Measurements from ENCODE around the gene CD63.
"Not testable (repeated sequence)": the region's sequence is repeated elsewhere in the genome, so short reads cannot be mapped to it uniquely, and the experiment has no call there.

CD63 gene, protein sequence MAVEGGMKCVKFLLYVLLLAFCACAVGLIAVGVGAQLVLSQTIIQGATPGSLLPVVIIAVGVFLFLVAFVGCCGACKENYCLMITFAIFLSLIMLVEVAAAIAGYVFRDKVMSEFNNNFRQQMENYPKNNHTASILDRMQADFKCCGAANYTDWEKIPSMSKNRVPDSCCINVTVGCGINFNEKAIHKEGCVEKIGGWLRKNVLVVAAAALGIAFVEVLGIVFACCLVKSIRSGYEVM

GRCh38 chr12:55728939-55729818 lies at the start of gene CD63:
Gene CD63, minus strand, starts transcription at chr12:55729009. Its CDS starts 668 bp downstream, at chr12:55728341.
- DNase-seq (ENCODE audit: low read depth in 2 of 3, low spot score in 2 of 3): peak; percentile 65 to 73 (median 66)

- no peak for DNase-seq (ENCODE audit: low read depth in 2 of 3, low spot score in 2 of 3)
These were observed 49.0 kb upstream of the CD63 start for GRCh38 chr12:55777856-55778255.

DNA sequence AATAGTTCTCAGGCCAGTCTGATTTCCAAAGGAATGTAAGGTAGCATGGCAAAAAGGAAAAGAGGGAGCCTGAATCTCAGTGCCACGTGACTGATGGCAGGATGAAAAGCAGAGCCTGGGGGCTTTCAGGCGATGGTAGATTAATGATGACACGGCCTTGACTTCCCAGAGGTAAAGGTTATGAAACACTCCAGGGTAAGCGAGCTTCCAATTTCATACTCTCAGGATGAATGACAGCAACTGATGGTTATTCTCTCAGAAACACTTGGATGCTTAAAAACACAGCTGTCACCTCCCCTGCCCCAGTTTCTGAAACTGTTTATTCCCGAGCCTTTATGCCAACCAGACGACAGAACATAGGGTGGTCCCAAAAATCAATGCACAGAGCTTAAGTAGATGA lies 42.9 kb upstream of the CD63 start:
- no peak for DNase-seq (ENCODE audit: low read depth in 2 of 3, low spot score in 2 of 3)

DNA sequence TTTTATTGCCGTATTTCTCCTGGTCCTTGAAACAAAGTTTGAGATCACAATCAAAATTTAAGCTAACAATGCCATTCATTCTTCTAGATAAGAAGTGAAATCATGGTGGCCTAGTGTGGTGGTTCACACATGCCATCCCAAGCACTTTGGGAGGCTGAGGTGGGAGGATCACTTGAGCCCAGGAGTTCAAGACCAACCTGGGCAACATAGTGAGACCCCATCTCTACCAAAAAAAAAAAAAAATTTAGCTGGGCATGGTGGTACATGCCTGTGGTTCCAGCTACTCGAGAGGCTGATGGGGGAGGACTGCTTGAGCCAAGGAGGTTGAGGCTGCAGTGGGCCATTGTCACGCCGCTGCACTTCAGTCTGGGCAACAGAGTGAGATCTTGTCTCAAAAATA lies 38.3 kb upstream of the CD63 start:
- no peak for DNase-seq (ENCODE audit: low read depth in 2 of 3, low spot score in 2 of 3)

DNA sequence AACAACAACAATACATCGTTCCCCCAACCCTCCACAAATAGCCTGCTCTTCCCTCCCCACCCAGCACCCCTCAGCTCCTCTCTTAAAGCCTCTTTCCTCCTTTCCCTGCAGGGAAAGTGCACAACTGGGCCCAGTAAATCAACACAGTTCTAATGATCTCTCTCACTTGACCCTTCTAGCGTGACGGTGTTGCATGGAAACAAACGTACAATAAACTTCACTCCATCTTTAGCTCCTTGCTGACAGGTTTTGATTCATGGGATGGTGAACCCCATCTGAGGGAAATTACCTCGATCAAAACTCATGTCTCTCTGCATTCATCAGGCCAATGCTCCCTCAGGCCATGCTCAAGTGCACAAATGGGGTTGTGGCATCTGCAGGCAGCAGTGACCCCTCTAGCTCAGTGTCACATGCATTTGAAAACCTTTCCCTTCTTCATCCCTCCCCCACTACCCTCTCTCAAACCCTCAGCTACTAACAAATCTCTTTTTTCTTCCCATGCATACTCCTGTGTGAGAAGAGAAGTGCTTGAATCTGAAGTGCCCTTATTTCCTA lies 37.0 kb upstream of the CD63 start:
- no peak for DNase-seq (ENCODE audit: low read depth in 2 of 3, low spot score in 2 of 3)

DNA sequence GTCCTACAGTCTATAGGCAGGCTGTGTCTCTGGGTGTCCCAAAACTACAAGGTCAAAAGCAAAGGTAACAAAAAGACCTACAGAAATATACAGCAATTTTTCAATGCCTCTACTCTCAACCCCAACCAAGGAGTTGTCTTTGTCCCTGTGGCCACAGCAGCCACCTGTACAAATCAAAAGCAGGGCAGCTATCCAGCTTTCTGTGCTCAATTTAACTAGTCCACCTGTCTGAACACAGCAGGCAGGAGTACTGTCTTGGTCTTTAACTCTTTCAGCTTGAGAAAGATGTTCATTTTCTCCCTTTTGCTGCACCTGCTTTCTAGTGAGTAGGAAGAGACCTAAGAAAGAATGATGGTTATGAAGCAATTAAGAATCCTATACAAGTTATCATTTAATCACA lies 33.8 kb upstream of the CD63 start:
- DNase-seq (ENCODE audit: low read depth in 2 of 3, low spot score in 2 of 3): no peak

- DNase-seq (ENCODE audit: low read depth in 2 of 3, low spot score in 2 of 3): peak in 1 of 3 experiments; percentile 25
These were observed 31.9 kb upstream of the CD63 start for GRCh38 chr12:55760663-55761062.

DNA sequence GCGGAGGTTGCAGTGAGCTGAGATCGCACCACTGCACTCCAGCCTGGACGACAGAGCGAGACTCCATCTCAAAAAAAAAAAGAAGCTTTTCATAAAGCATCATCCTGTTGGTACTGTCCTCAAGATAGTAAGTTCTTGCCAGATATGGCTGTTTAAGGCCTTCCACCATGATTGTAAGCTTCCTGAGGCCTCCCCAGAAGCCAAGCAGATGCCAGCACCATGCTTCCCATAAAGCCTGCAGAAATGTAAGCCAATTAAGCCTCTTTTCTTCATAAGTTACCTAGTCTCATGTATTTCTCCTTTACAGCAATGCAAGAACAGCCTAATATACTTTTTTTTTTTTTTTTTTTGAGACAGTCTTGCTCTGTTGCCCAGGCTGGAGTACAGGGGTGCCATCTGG lies 29.8 kb upstream of the CD63 start:
- not testable (repeated sequence) for DNase-seq (ENCODE audit: low read depth in 2 of 3, low spot score in 2 of 3)

- DNase-seq (ENCODE audit: low read depth in 2 of 3, low spot score in 2 of 3): no peak
These were observed 28.9 kb upstream of the CD63 start for GRCh38 chr12:55757701-55758100.

GRCh38 chr12:55755246-55755645 lies 26.4 kb upstream of the CD63 start:
- no peak for DNase-seq (ENCODE audit: low read depth in 2 of 3, low spot score in 2 of 3)

DNA sequence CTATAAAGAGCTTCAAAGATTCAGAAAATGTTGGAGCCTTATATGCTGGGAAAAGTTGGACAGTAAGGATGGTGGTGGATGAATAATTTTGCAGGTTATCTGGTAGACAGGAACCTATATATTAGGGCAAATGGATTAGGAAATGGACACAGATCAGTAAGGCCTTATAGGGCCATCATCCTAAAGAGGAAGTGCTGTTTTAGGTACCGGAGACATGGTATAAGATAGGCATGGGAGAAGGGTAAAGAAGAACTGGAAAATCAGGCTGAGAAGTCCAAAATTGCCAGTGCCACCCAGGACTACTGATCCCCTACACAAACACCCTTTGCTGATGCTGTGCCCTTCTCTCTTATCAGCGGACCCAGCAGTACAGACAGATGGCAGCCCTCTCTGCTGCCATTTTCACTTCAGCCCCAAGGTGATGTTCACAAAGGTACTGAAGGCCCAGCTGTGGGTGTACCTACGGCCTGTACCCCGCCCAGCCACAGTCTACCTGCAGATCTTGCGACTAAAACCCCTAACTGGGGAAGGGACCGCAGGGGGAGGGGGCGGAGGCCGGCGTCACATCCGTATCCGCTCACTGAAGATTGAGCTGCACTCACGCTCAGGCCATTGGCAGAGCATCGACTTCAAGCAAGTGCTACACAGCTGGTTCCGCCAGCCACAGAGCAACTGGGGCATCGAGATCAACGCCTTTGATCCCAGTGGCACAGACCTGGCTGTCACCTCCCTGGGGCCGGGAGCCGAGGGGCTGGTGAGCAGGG lies 19.6 kb upstream of the CD63 start:
- no peak for DNase-seq (ENCODE audit: low read depth in 2 of 3, low spot score in 2 of 3)

DNA sequence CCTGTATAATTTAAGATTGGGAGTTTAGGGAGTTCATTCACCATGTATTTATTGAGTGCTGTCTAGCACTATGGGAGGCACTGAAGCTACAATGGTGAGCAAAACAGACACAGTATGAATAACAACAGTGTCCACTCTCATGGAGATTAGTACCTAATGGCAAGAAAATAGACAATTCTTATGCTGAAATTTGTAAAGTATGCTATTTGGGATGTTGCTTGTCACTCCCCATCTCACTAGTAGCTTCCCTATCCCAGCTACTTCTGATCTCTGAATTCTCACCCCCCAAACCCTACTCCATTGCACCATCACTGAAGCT lies 18.1 kb upstream of the CD63 start:
- DNase-seq (ENCODE audit: low read depth in 2 of 3, low spot score in 2 of 3): no peak

GRCh38 chr12:55746174-55746912 lies 17.5 kb upstream of the CD63 start:
- no peak for DNase-seq (ENCODE audit: low read depth in 2 of 3, low spot score in 2 of 3)

GRCh38 chr12:55745361-55746173 lies 16.8 kb upstream of the CD63 start:
- no peak for DNase-seq (ENCODE audit: low read depth in 2 of 3, low spot score in 2 of 3)

- DNase-seq (ENCODE audit: low read depth in 2 of 3, low spot score in 2 of 3): no peak
These were observed 15.7 kb upstream of the CD63 start for GRCh38 chr12:55744340-55745030.

- DNase-seq (ENCODE audit: low read depth in 2 of 3, low spot score in 2 of 3): peak in 1 of 3 experiments; percentile 36
These were observed 14.9 kb upstream of the CD63 start for GRCh38 chr12:55743406-55744339.

DNA sequence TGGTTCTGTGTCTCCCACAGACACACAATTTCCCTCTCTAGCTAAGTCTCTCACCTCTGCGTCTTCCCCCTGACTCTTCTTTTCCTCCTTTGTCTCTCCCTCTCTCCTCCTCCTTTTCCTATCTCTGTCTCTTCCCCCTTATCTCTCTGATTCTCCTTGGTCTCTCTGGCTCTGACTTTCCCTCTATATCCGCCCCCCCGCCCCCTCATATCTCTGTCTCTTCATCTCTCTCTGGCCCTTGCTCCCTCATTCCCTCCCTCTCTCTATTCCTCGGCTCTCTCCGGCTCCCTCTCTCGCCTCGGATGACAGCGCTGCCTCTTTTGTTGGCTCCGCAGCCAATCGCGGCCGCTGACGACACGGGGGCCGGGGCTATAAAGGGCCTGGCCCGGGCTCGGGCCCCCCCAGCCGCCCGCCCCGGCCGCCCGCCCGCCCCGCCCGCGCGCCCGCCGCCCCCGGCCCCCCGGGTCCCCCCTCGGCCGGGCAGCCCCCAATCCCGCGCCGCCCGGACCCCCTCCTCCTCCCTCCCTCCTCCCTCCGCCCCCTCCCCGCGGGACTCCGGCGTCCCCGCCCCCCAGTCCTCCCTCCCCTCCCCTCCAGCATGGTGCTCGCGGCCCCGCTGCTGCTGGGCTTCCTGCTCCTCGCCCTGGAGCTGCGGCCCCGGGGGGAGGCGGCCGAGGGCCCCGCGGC lies 14.1 kb upstream of the CD63 start, which contains the start of gene GDF11:
TSS of gene GDF11 (plus strand) at position 404 of the 687 bp plus-strand sequence. CDS start at position 599, 195 bp downstream.
- peak in 2 of 3 experiments; percentile 45 to 58 for DNase-seq (ENCODE audit: low read depth in 2 of 3, low spot score in 2 of 3)
